A549 (cell line): ENCODE data around the gene NDUFA13. TPM values are rescaled to one million over a fixed set of nuclear protein-coding genes. Genes with fewer than 3 reads are reported as not detected.

Source experiments
- ATAC-seq, 2 experiments: fragments of 200-7000 bp in 1 of 2; fragments of >200 bp in 1 of 2; cut with Nextera tagmentation in 1 of 2; cut with Tn5 transposase in 1 of 2; 3 replicates each; pipeline versions ENCODE4 v1.8.0 to v1.9.1; 2018 to 2020; ENCODE audit warnings: mild to moderate bottlenecking in 1 of 2, moderate library complexity in 1 of 2
- CTCF ChIA-PET: fragments of 300-600 bp; sonication (Branson Sonifier 250); formaldehyde crosslinking; extraction: SDS; loops from one replicate; lab custom pipeline; 2021; ENCODE audit warnings: antibody characterized with exemption, inconsistent platforms; lab: Yijun Ruan, JAX
- POLR2A ChIA-PET: fragments of 350-600 bp; formaldehyde crosslinking; extraction: SDS; loops from one replicate; lab custom pipeline; 2021; ENCODE audit warnings: antibody characterized with exemption, inconsistent platforms; lab: Yijun Ruan, JAX
- DNase-seq, 2 experiments: peaks; one replicate each; pipeline versions ENCODE4 v3.0.0 to v3.0.0-alpha.2; 2011 to 2016; ENCODE audit warnings: low read depth in 1 of 2, low spot score in 1 of 2
- FAIRE-seq: peaks from 2 replicates; lab custom pipeline; 2011; peaks lifted over from hg19 to GRCh38; lab: Jason Lieb, UNC
- H3K27ac ChIP-seq, 2 experiments: fragments of >200 bp; sonication (Bioruptor Twin); formaldehyde crosslinking; 3 replicates each; pipeline ENCODE4 v1.5.1; 2016 to 2017
- H3K4me1 ChIP-seq: fragments of >200 bp; sonication (Bioruptor Twin); formaldehyde crosslinking; 3 replicates; pipeline ENCODE4 v1.6.1; 2016
- H3K4me2 ChIP-seq: fragments of >200 bp; sonication (Bioruptor Twin); formaldehyde crosslinking; 3 replicates; pipeline ENCODE4 v1.6.1; 2016
- H3K4me3 ChIP-seq: fragments of >200 bp; sonication (Bioruptor Twin); formaldehyde crosslinking; 3 replicates; pipeline ENCODE4 v1.5.1; 2016
- H3K9me3 ChIP-seq: fragments of >200 bp; sonication (Bioruptor Twin); formaldehyde crosslinking; 3 replicates; pipeline ENCODE4 v1.6.1; 2016
- CBX8 ChIP-seq: fragments of 200-600 bp; sonication (generic); IDR thresholded peaks from 2 replicates; pipeline ENCODE4 v1.6.1; 2016
- CEBPB ChIP-seq, 2 experiments: fragments of >200 bp in 1 of 2; sonication (Bioruptor Twin) in 1 of 2; formaldehyde crosslinking in 1 of 2; IDR thresholded peaks; 2 replicates each; pipeline ENCODE4 v1.6.1; 2012 to 2016
- CHD4 ChIP-seq: fragments of 200-600 bp; sonication (generic); IDR thresholded peaks from 2 replicates; pipeline ENCODE4 v1.6.1; 2016; ENCODE audit warnings: antibody characterized with exemption, mild to moderate bottlenecking, borderline replicate concordance
- GATA3 ChIP-seq: IDR thresholded peaks from 2 replicates; pipeline ENCODE4 v1.6.1; 2012; ENCODE audit warnings: borderline replicate concordance
- HOXA7 ChIP-seq: fragments of 250-450 bp; sonication (Bioruptor Pico); IDR thresholded peaks from 2 replicates; pipeline ENCODE4 v1.5.0; 2020; ENCODE audit warnings: mild to moderate bottlenecking, moderate library complexity
- HOXB13 ChIP-seq: fragments of 250-450 bp; sonication (Bioruptor Pico); IDR thresholded peaks from 2 replicates; pipeline ENCODE4 v1.5.0; 2020; ENCODE audit warnings: low read depth, mild to moderate bottlenecking, moderate library complexity
- HOXB5 ChIP-seq: fragments of 250-450 bp; sonication (Bioruptor Pico); IDR thresholded peaks from 2 replicates; pipeline ENCODE4 v1.5.0; 2020; ENCODE audit warnings: mild to moderate bottlenecking, moderate library complexity
- JUN ChIP-seq, 2 experiments: fragments of >200 bp; sonication (Bioruptor Twin); formaldehyde crosslinking; IDR thresholded peaks; 2 replicates in 1 of 2; 3 replicates in 1 of 2; pipeline ENCODE4 v1.6.1; 2016 to 2017
- KDM5A ChIP-seq: fragments of 200-600 bp; sonication (generic); IDR thresholded peaks from 2 replicates; pipeline ENCODE4 v1.6.1; 2016; ENCODE audit warnings: antibody characterized with exemption, mild to moderate bottlenecking
- NR3C1 ChIP-seq: fragments of >200 bp; sonication (Bioruptor Twin); formaldehyde crosslinking; IDR thresholded peaks from 3 replicates; pipeline ENCODE4 v1.6.1; 2017
- POLR2A ChIP-seq: IDR thresholded peaks from 2 replicates; pipeline ENCODE4 v1.6.1; 2012; ENCODE audit warnings: mild to moderate bottlenecking, low read length
- RAD21 ChIP-seq, 2 experiments: fragments of >200 bp in 1 of 2; sonication (Bioruptor Twin) in 1 of 2; formaldehyde crosslinking in 1 of 2; IDR thresholded peaks in 1 of 2; conservative IDR thresholded peaks in 1 of 2; 2 replicates in 1 of 2; 3 replicates in 1 of 2; pipeline ENCODE4 v1.6.1; 2012 to 2018; ENCODE audit warnings: inconsistent platforms in 1 of 2
- SMC3 ChIP-seq: fragments of >200 bp; sonication (Bioruptor Twin); formaldehyde crosslinking; IDR thresholded peaks from 3 replicates; pipeline ENCODE4 v1.6.1; 2018; ENCODE audit warnings: inconsistent platforms
- SREBF2 ChIP-seq: fragments of 450-650 bp; IDR thresholded peaks from 2 replicates; pipeline ENCODE4 v1.6.1; 2014; ENCODE audit warnings: mild to moderate bottlenecking, moderate library complexity
- ZSCAN20 ChIP-seq: fragments of 250-450 bp; sonication (Bioruptor Pico); IDR thresholded peaks from 2 replicates; pipeline ENCODE4 v1.8.0; 2022; ENCODE audit warnings: mild to moderate bottlenecking, moderate library complexity
- WGBS: methylation state at CpG from one replicate; pipeline ENCODE4 v1.1.6; 2017; ENCODE audit errors: missing lambda C conversion rate; 5-methylcytosine and 5-hydroxymethylcytosine counted together
- polyA plus RNA-seq, 4 experiments: library from polyadenylated mRNA; depleted of rRNA in 3 of 4; stranded (reverse); fragments of >200 nt; fragmentation: RNase III in 1 of 4; extraction: RNeasy Plus Mini Kit Qiagen cat#74134 plus additional on column Dnase treatment in 1 of 4; gene quantifications; 2 replicates in 3 of 4; 3 replicates in 1 of 4; pipeline ENCODE4 v1.2.3, GENCODE V29; 2011 to 2017
- TF ChIP-seq, protein P1 (sequence below): fragments of >200 bp; sonication (Bioruptor Twin); formaldehyde crosslinking; IDR thresholded peaks from 2 replicates; pipeline ENCODE4 v1.6.1; 2016
- TF ChIP-seq, protein P2 (sequence below): fragments of >200 bp; sonication (Bioruptor Twin); formaldehyde crosslinking; IDR thresholded peaks from 3 replicates; pipeline ENCODE4 v1.6.1; 2016
- TF ChIP-seq, protein P3 (sequence below): IDR thresholded peaks from 2 replicates; pipeline ENCODE4 v1.6.1; 2012; ENCODE audit warnings: low read depth, borderline replicate concordance
- TF ChIP-seq, protein P4 (sequence below): fragments of 250-450 bp; sonication (Bioruptor Pico); IDR thresholded peaks from 2 replicates; pipeline ENCODE4 v1.5.0; 2021; ENCODE audit warnings: mild to moderate bottlenecking, moderate library complexity, borderline replicate concordance
- TF ChIP-seq, protein P5 (sequence below): fragments of 450-650 bp; IDR thresholded peaks from 2 replicates; pipeline ENCODE4 v1.6.1; 2014; ENCODE audit warnings: antibody characterized with exemption

The NDUFA13 gene
- polyA plus RNA-seq, 2 of the 4 experiments (the other 2 are of a cell fraction) = 197 to 253 TPM

DNA sequence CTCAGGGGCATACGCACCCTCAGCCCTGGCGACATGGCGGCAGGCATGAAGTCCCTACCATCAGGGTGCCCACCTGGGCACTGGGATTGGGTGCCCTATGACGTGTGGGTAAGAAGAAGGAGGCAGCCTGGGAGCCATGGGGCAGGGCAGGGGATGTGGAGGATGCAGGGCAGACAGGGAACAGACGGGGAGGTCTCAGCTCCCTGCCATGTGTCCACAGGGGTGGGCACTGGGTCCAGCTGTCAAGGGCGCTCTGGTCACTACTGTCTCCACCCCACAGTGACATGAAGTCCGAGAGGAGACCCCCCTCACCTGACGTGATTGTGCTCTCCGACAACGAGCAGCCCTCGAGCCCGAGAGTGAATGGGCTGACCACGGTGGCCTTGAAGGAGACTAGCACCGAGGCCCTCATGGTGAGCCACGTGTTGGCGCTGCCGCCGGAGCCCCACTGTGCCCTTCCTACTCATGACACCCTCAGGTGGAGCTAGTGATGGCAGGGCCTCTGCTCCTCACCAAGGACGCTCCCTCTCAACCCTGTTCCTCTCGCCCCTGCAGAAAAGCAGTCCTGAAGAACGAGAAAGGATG is 23.9 kb upstream of the NDUFA13 start:
- no peaks in the 10 kb centered on the region for H3K9me3 ChIP-seq
- TF ChIP-seq, protein P1, sequence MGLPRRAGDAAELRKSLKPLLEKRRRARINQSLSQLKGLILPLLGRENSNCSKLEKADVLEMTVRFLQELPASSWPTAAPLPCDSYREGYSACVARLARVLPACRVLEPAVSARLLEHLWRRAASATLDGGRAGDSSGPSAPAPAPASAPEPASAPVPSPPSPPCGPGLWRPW = no peak
- no peak for TF ChIP-seq HOXB13 (CRISPR knock-in tag)
- TF ChIP-seq, all 56 proteins: peak for 0
- DNase-seq (no peak), ATAC-seq (no peak), FAIRE-seq (no peak)
- no peak overlapping the region for H3K27ac ChIP-seq
- H3K4me2 ChIP-seq = no peak overlapping the region
- ChIA-PET CTCF (interaction anchor here (0.6 to 4.9 kb wide), 8 partner anchors 11 to 945 kb away, joined by 3 to 53 read pairs (median 4); no protein-coding TSS in a partner anchor), POLR2A (no interaction called here)
- no peak overlapping the region for H3K4me3 ChIP-seq
- 86% methylated on average over 12 of the region's 21 CpGs for WGBS
- peaks cover 20% of the 10 kb centered on the region; the same call in 2 of the 3 replicates for H3K4me1 ChIP-seq

DNA sequence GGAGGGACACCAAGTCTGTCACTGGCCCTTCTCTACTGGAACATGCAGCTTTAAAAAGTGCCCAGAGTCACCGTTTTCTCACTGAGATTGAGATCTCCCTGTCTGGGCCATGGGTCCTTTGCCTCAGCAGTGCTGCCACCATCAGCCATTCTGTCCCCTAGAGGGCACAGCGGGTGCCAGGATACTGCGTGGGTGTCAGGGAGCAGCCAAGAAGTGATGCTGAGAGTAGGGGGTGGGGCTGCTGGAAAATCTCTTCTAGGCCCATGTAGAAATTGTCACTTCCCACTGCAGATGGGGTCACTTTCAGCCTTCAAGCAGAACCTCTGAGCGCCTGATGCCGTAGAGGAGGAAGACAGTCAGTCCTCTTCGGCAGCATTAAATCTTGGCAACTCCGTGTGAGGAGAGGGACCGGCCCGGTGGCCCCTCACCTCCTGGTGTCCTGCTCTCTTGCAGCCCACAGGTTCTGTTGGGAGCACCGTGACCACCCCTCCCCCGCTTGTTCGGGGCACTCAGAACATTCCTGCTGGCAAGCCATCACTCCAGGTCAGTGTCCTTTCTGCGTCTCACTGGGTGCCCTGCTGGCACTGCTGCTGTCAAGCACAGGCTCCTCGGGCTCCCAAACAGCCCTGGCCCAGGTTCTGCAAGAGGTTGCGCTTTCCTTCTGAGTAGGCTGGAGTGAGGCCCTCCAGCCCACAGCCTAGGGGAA is 22.0 kb upstream of the NDUFA13 start:
- FAIRE-seq (no peak), ATAC-seq (no peak)
- H3K4me1 ChIP-seq = peaks cover 8% of the 10 kb centered on the region; the same call in 2 of the 3 replicates
- no peak overlapping the region for H3K27ac ChIP-seq
- POLR2A ChIA-PET = no interaction called here
- H3K4me2 ChIP-seq = no peak overlapping the region
- H3K4me3 ChIP-seq = no peak overlapping the region
- WGBS = 81% methylated on average over 14 of the region's 15 CpGs
- no peaks in the 10 kb centered on the region for H3K9me3 ChIP-seq
- CTCF ChIA-PET = interaction anchor here (4.9 kb wide), 1 partner anchor 127 kb away, joined by 53 read pairs; no protein-coding TSS in a partner anchor
- no peak for TF ChIP-seq HOXB5
- TF ChIP-seq CHD4 = no peak
- no peak for TF ChIP-seq GATA3
- no peak for TF ChIP-seq ZSCAN20 (CRISPR knock-in tag)
- no peak for TF ChIP-seq POLR2A
- no peak for TF ChIP-seq CBX8
- TF ChIP-seq, protein P2, sequence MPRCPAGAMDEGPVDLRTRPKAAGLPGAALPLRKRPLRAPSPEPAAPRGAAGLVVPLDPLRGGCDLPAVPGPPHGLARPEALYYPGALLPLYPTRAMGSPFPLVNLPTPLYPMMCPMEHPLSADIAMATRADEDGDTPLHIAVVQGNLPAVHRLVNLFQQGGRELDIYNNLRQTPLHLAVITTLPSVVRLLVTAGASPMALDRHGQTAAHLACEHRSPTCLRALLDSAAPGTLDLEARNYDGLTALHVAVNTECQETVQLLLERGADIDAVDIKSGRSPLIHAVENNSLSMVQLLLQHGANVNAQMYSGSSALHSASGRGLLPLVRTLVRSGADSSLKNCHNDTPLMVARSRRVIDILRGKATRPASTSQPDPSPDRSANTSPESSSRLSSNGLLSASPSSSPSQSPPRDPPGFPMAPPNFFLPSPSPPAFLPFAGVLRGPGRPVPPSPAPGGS = no peak
- TF ChIP-seq, protein P3, sequence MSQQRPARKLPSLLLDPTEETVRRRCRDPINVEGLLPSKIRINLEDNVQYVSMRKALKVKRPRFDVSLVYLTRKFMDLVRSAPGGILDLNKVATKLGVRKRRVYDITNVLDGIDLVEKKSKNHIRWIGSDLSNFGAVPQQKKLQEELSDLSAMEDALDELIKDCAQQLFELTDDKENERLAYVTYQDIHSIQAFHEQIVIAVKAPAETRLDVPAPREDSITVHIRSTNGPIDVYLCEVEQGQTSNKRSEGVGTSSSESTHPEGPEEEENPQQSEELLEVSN = no peak
- TF ChIP-seq HOXA7 (CRISPR knock-in tag) = no peak
- TF ChIP-seq JUN (IDR thresholded peaks at IDR 0.05) = no peak
- TF ChIP-seq NR3C1 = no peak
- TF ChIP-seq CEBPB (IDR thresholded peaks at IDR 0.05) = no peak
- no peak for TF ChIP-seq SMC3
- no peak for TF ChIP-seq KDM5A
- TF ChIP-seq, protein P4, sequence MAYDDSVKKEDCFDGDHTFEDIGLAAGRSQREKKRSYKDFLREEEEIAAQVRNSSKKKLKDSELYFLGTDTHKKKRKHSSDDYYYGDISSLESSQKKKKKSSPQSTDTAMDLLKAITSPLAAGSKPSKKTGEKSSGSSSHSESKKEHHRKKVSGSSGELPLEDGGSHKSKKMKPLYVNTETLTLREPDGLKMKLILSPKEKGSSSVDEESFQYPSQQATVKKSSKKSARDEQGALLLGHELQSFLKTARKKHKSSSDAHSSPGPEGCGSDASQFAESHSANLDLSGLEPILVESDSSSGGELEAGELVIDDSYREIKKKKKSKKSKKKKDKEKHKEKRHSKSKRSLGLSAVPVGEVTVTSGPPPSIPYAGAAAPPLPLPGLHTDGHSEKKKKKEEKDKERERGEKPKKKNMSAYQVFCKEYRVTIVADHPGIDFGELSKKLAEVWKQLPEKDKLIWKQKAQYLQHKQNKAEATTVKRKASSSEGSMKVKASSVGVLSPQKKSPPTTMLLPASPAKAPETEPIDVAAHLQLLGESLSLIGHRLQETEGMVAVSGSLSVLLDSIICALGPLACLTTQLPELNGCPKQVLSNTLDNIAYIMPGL (CRISPR knock-in tag) = no peak
- TF ChIP-seq, protein P5, sequence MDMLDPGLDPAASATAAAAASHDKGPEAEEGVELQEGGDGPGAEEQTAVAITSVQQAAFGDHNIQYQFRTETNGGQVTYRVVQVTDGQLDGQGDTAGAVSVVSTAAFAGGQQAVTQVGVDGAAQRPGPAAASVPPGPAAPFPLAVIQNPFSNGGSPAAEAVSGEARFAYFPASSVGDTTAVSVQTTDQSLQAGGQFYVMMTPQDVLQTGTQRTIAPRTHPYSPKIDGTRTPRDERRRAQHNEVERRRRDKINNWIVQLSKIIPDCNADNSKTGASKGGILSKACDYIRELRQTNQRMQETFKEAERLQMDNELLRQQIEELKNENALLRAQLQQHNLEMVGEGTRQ = no peak
- no peak for TF ChIP-seq SREBF2
- no peak for TF ChIP-seq RAD21 (conservative IDR thresholded peaks at IDR 0.05 in 1 of 2, IDR thresholded peaks at IDR 0.05 in 1 of 2)
- TF ChIP-seq, all 56 proteins: peak for 0
- no peak for DNase-seq
